Ectodermal cell (in vitro differentiated cells): ENCODE results near the gene TSSK3.

Source experiments
- H3K27ac ChIP-seq: 2 replicates; pipeline ENCODE4 v1.7.0; 2013; ENCODE audit warnings: mild to moderate bottlenecking, low read depth, low read length; ENCODE audit not compliant: insufficient read depth, poor library complexity, severe bottlenecking
- H3K27me3 ChIP-seq: 2 replicates; pipeline ENCODE4 v1.7.0; 2013; ENCODE audit warnings: mild to moderate bottlenecking, low read length; ENCODE audit not compliant: insufficient read depth, control insufficient read depth, poor library complexity, severe bottlenecking
- H3K36me3 ChIP-seq: one replicate; pipeline ENCODE4 v1.7.0; 2013; ENCODE audit warnings: low read length; ENCODE audit not compliant: control insufficient read depth, insufficient read depth
- H3K4me1 ChIP-seq: one replicate; pipeline ENCODE4 v1.7.0; 2013; ENCODE audit warnings: low read length; ENCODE audit not compliant: control insufficient read depth, insufficient read depth
- H3K4me3 ChIP-seq: 2 replicates; pipeline ENCODE4 v1.7.0; 2013; ENCODE audit warnings: low read depth, low read length, control low read depth; ENCODE audit not compliant: insufficient read depth
- H3K9me3 ChIP-seq: 2 replicates; pipeline ENCODE4 v1.7.0; 2013; ENCODE audit warnings: mild to moderate bottlenecking, low read length, moderate library complexity; ENCODE audit not compliant: control insufficient read depth
- WGBS, 2 experiments: methylation state at CpG; one replicate each; pipeline ENCODE4 v1.1.7; 2013; ENCODE audit warnings: missing lambda C conversion rate in 2 of 2; 5-methylcytosine and 5-hydroxymethylcytosine counted together

TSSK3 gene

GRCh38 chr1:32339363-32339978 lies 22.9 kb upstream of the TSSK3 start:
- Histone ChIP-seq H3K27ac (no peak overlapping the region), H3K4me3 (no peak overlapping the region), H3K4me1 (peaks cover 26% of the 10 kb centered on the region), H3K27me3 (no peaks in the 10 kb centered on the region), H3K9me3 (no peaks in the 10 kb centered on the region), H3K36me3 (peaks cover 3% of the 10 kb centered on the region)
- WGBS, 2 experiments, result 88 to 93% methylated on average over 5 of the region's 5 CpGs

GRCh38 chr1:32341186-32341757 lies 21.1 kb upstream of the TSSK3 start:
- no peak overlapping the region for H3K4me3 ChIP-seq
- H3K4me1 ChIP-seq, result peaks cover 26% of the 10 kb centered on the region
- no peaks in the 10 kb centered on the region for H3K9me3 ChIP-seq
- no peak overlapping the region for H3K27ac ChIP-seq
- H3K36me3 ChIP-seq, result no peaks in the 10 kb centered on the region
- 89 to 92% methylated on average over 11 of the region's 11 CpGs for WGBS, 2 experiments
- H3K27me3 ChIP-seq, result no peaks in the 10 kb centered on the region

GRCh38 chr1:32341971-32342370 lies 20.4 kb upstream of the TSSK3 start:
- no peaks in the 10 kb centered on the region for H3K27me3 ChIP-seq
- no peaks in the 10 kb centered on the region for H3K36me3 ChIP-seq
- H3K27ac ChIP-seq, result no peak overlapping the region
- WGBS, 2 experiments, result 82 to 84% methylated on average over 5 of the region's 5 CpGs
- no peak overlapping the region for H3K4me3 ChIP-seq
- H3K4me1 ChIP-seq, result peaks cover 21% of the 10 kb centered on the region
- no peaks in the 10 kb centered on the region for H3K9me3 ChIP-seq

GRCh38 chr1:32342704-32343103 lies 19.6 kb upstream of the TSSK3 start:
- Histone ChIP-seq H3K27ac (no peak overlapping the region), H3K4me1 (peaks cover 14% of the 10 kb centered on the region), H3K9me3 (no peaks in the 10 kb centered on the region), H3K36me3 (no peaks in the 10 kb centered on the region), H3K4me3 (no peak overlapping the region), H3K27me3 (no peaks in the 10 kb centered on the region)
- 93 to 96% methylated on average over 10 of the region's 10 CpGs for WGBS, 2 experiments

- Histone ChIP-seq H3K4me1 (no peaks in the 10 kb centered on the region), H3K36me3 (no peaks in the 10 kb centered on the region), H3K27me3 (peaks cover 7% of the 10 kb centered on the region), H3K9me3 (no peaks in the 10 kb centered on the region), H3K27ac (no peak overlapping the region), H3K4me3 (no peak overlapping the region)
- WGBS, 2 experiments, result 87 to 88% methylated on average over 8 of the region's 8 CpGs
These were observed 17.0 kb upstream of the TSSK3 start for GRCh38 chr1:32345289-32345827.

GRCh38 chr1:32346532-32347157 lies 15.7 kb upstream of the TSSK3 start:
- 86 to 88% methylated on average over 9 of the region's 9 CpGs for WGBS, 2 experiments
- no peak overlapping the region for H3K27ac ChIP-seq
- H3K27me3 ChIP-seq, result peaks cover 10% of the 10 kb centered on the region

GRCh38 chr1:32349211-32349708 lies 13.1 kb upstream of the TSSK3 start:
- Histone ChIP-seq H3K4me1 (peaks cover 11% of the 10 kb centered on the region), H3K9me3 (peaks cover 4% of the 10 kb centered on the region), H3K27me3 (peaks cover 10% of the 10 kb centered on the region), H3K4me3 (no peak overlapping the region), H3K36me3 (no peaks in the 10 kb centered on the region), H3K27ac (no peak overlapping the region)
- WGBS, 2 experiments, result 82 to 84% methylated on average over 8 of the region's 8 CpGs

More at GRCh38 chr1:32346532-32347157, 15.7 kb upstream of the TSSK3 start:
- H3K36me3 ChIP-seq, result no peaks in the 10 kb centered on the region
- no peak overlapping the region for H3K4me3 ChIP-seq
- no peaks in the 10 kb centered on the region for H3K4me1 ChIP-seq
- H3K9me3 ChIP-seq, result peaks cover 4% of the 10 kb centered on the region

- Histone ChIP-seq H3K27ac (peak overlapping the region; percentile 55), H3K4me3 (peak overlapping the region; percentile 69), H3K9me3 (peaks cover 4% of the 10 kb centered on the region), H3K4me1 (peaks cover 11% of the 10 kb centered on the region), H3K27me3 (peaks cover 10% of the 10 kb centered on the region), H3K36me3 (no peaks in the 10 kb centered on the region)
- WGBS, 2 experiments, result 19 to 20% methylated on average over 28 of the region's 28 CpGs
These were observed 11.4 kb upstream of the TSSK3 start for GRCh38 chr1:32350785-32351398.

- Histone ChIP-seq H3K27ac (peak overlapping the region; percentile 77), H3K27me3 (peaks cover 10% of the 10 kb centered on the region), H3K4me3 (peak overlapping the region; percentile 69), H3K36me3 (no peaks in the 10 kb centered on the region), H3K9me3 (peaks cover 4% of the 10 kb centered on the region), H3K4me1 (peaks cover 11% of the 10 kb centered on the region)
- 2 to 3% methylated on average over 74 to 75 of the region's 75 CpGs for WGBS, 2 experiments
These were observed 10.7 kb upstream of the TSSK3 start for GRCh38 chr1:32351399-32352238.
